HG03196 (cell line): ENCODE data around the gene DYRK1A.
A peak's percentile ranks its signal among the peaks of the same experiment; 100 is the strongest.
"Not testable (repeated sequence)": the region's sequence is repeated elsewhere in the genome, so short reads cannot be mapped to it uniquely, and the experiment has no call there.

ENCODE experiments used
- ATAC-seq: cut with Tn5 transposase; IDR thresholded peaks from one replicate; pipeline ENCODE4 v1.9.1; 2021; ENCODE audit not compliant: unreplicated experiment

The DYRK1A gene

DNA sequence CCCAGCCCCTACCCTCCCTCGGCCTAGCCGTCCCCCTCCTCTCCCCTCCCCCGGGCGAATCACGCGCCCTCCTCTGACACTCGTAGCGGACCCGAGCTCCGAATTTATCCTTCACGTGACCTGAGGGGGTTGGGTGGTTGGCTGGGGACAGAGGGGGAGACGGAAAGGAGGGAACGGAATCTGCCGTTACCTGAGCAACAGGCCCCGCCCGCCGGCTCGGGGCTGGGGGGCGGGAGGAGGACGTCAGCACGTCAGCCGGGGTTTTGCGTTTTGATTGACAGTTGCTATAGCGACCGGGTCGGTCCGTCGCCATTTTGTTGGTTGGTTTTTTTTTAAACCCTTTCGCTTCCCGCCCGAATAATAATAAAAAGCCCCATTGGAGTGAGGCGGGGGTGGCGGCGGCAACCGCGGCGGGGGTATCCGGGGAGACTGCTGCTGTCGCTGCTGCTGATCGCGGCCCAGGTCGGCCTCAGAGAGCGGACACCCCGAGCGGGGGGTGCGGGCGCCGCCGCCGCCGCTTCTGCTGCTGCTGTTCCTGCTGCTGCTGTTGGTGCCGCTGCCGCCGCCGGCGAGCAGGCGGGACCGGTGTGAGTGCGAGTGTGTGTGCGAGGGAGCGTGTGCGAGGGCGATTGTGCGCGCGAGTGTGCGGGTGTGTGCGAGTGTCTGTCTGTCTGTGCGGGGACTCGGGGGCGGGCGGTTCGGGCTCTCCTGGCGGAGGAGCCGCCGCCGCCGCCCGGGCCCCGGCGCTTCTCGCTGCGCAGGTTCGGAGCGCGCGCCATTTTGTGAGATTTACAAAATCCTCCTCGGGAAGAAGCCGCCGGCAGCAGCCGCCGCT, at the start of gene DYRK1A:
Gene DYRK1A (plus strand): TSS at position 292 of the 835 bp plus-strand sequence. CDS start 53,602 bp downstream, outside the sequence.
- ATAC-seq = peak; percentile 60

DNA sequence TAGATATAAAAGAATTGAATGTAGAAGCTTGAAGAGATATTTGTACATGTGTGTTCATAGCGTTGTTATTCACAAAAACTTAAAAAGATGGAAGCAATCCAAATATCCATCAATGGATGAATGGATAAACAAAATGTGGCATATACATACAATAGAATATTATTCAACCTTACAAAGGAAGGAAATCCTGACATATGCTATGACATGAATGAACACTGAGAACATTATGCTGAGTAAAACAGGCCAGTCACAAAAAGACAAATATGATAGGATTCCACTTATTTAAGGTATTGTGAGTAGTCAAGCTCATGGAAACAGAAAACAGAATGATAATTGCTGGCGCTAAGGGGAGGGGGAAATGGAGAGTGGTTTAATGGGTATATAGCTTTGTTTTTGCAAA, 47.0 kb upstream of the DYRK1A start:
- ATAC-seq = no peak

DNA sequence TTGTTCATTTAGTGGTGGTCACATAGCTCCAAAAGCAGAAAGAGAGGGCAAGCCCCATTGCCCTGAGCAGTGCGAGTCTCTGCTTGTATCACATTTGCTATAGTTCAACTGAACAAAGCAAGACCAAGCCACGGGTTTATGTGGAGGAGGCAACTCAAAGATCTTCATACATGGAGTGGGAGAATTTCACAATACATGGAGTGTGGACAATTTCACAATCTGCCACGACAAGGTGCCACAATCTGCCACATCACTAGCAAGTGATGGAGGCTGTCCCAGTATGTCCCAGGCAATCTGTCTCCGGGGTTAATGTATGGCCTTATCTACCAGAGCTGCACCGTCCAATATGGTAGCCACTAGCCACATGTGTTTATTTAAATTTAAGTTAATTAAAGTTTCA, 44.5 kb upstream of the DYRK1A start:
- no peak for ATAC-seq

DNA sequence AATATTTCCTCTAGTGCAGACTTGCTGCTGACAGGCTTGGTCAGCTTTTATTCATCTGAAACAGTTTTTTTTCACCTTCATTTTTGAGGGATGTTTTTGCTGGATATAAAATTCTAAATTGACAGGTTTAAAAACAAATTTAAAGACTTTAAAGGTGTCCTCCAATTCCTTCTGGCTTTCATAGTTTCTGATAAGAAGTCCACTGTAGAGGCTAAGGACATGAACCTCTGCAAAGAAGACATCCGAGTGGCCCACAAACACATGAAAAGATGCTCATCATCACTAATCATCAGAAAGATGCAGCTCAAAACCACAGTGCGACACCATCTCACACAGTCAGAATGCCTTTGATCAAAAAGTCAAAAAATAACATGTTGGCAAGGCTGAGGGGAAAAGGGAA, 42.0 kb upstream of the DYRK1A start:
- no peak for ATAC-seq

DNA sequence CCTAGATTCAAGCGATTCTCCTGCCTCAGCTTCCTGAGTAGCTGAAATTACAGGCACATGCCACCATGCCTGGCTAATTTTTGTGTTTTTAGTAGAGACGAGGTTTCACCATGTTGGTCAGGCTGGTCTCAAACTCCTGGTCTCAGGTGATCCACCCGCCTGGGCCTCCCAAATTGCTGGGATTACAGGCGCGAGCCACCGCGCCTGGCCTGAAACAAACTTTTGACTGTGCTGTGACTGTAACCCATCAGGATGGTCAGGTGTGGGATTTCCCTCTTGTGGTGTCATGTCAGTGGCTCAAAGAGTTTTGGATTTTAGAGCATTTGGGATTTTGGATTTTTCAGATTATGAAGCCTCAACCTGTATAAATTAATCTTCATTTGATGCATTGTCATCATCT, 38.4 kb upstream of the DYRK1A start:
- ATAC-seq = not testable (repeated sequence)

DNA sequence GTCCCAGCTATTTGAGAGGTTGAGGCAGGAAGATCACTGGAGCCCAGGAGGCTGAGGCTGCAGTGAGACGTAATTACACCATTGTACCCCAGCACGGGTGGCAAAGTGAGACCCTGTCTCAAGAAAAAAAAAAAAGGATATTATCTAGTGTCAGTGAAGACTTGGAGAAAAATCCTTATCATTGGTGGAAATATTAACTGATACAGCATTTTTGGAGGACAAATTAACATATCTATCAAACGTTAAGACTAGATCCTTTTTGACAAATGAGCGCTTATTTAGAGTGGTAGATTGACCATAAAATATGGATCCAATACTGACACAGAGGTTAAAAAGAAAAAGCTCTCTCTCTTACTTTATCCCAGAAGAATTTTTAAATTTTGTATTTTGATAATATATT, 35.2 kb upstream of the DYRK1A start:
- no peak for ATAC-seq

DNA sequence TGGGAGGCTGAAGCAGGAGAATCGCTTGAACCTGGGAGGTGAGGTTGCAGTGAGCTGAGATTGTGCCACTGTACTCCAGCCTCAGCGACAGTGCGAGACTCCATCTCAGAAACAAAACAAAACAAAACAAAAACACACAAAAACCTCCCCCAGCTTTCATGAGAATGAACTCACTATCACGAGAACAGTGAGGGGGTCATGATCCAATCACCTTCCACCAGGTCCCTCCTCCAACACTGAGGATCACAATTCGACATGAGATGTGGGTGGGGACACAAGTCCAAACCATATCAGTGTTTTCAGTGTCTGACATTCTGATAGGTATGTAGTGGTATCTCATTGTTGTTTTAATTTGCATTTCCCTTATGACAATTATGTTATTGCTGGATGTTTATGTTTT, 31.5 kb upstream of the DYRK1A start:
- no peak for ATAC-seq

DNA sequence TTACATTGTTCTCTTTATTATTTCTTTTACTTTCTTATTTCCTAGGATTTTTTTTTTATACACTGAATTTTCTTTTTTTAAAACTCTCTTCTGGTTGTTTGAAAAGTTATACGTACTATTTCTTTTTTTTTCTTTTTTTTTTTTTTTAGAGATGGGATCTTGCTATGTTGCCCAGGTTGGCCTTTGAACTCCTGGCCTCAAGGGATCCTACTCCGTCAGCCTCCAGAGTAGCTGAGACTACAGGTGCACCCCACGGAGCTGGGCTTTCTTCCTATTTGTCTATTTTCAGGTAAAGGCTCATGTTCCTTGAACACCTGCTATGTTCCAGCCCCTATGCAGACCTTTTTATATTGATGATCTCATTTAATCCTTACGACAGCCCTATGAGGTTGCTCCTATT, 29.4 kb upstream of the DYRK1A start:
- no peak for ATAC-seq

DNA sequence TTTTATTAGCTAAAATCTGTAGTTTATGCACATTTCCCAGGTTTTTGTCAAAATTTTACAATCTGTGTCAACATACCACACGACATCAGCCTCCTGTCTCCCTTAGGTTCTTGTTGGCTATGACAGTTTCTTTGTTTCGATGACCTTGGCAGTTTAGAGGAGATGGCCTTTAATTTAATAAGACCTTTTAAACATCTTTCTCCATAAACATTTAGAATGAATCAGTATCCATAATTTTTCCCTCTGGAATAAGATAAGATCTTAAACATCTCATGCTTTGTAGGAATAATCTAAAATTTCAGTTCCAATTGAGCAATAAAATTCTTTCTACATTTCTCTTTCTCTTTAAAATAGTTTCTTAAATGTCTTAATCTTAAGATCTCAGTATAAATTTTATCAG, 28.7 kb upstream of the DYRK1A start:
- ATAC-seq = no peak

DNA sequence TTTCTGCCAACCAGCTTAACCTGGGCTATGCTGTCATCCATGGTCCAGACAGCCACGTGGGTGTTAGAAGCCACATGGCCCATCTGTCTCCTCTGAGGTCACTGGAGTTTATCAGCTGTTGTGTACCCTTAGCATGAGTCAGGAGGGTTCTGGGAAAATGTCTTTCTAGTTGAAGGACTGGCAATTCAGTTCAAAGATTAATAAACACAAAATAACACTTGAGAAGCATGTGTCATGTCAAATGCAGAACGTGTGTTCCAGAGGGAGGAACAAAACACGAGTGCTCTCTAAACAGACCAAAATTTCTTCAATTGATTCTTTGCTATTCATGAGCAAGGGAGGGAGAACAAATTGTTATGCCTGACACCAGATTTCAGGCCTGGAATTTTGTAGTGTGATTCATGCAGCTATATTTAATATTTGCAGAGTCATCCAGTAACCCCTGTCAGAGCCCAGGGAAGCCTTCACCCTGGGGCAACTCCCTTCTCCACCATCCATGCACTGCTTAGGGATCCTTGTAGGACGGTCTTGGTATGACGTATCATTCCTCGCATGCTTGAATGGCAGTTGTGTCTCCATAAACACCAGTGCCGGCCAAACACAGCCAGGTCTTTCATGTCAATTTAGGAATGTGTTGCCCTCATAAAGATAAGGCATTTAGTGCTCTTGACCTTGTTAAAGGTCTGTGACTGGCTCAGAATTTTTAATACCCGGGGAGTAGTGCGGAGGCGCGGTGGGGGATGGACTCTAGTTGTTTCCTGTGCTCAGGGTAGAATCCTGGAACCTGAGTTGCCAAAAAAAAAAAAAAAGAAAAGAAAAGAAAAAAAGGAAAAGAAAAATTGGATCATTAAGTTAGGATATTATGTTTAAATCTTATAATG, 27.7 kb upstream of the DYRK1A start:
- no peak for ATAC-seq

DNA sequence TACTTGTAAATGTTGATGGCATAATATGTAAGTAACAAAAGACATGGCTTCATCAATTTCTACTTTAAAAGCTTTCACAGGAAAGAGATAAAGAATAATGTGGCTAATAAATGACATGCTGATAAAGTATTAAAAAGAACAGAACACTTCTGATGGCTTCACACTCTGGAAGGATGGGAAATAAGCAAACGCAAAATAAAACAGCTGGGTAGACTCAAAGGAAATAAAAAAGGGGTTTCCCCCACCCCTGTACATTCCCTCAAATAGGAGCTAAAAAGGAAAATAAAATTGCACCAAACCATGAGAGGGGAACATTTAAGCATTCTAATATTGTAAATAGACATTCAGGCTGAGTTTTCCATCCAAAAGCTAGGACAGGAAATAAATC, 27.0 kb upstream of the DYRK1A start:
- ATAC-seq = no peak

DNA sequence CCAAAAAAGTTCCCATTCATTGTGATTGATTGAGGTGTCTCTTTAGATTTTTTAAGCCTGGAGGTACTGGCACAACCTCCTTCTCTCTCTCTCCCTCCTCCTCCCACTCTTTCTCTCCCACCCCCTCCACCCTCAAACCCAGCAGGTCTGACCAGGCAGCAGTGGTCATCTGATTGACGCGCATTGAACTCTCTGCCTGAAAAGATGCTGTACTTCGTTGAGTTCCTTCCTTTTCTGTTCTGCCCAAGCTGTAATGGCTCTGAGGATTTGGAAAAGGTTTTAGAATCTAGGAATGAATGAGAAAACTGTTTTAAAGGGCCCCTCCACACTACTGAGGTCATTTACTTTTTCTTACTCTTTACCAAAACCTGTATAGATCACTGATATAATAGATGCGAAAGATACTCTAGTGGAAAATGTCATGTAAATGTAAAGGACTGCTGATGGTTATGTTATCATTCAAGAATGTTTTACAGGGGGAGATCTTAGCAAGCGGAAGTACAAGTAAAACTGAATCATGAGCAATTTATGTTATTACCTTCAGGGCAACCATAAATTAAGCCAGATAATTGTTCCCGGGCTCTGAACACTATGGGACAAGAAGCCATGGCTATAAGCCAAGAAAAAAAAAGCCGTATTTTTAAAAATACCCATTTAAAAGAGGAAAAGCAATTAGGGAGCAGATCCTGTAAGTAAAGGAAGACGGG, 25.2 kb upstream of the DYRK1A start:
- no peak for ATAC-seq

DNA sequence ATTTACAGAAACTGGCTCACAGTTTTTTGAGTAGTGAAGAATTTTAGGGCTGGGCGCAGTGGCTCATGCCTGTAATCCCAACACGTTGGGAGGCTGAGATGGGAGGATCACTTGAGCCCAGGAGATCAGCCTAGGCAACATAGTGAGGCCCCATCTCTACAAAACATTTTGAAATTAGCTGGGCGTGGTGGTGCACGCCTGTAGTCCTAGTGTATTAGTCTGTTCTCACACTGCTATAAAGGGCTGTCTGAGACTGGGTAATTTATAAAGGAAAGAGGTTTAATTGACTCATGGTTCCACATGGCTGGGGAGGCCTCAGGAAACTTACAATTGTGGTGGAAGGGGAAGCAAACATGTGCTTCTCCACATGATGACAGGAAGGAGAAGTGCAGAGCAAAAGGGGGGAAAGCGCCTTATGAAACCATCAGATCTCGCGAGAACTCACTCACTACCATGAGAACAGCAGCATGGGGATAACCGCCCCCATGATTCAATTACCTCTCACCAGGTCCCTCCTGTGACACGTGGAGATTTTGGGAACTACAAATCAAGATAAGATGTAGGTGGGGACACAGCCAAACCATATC, 24.4 kb upstream of the DYRK1A start:
- no peak for ATAC-seq

DNA sequence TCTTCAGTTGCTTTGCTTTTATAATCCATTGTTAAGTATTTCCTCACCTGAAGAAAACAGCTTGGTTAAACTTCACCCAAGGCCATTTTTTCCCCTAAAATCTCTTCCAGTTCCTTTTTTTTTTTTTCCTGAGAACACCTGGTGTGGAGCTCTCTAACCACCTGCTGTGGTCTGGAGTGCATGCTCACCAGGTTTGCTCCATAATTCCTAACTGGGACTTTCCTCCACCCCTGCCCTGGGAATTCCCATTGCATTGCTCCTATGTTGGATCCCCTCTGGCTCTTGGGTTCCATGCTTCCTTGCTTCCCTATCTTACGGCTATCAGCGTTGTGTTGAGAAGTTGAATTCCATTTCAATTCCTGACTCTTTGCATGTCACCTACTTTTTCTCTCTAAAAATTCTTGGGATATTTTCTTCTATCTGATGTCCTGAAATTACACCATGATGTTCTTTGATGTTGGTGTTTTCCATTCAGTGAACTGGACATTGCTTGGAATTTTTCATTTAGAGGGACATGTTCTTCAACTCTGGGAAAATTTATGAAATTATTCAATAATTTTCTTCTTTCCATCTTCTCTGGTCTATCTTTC, 19.6 kb upstream of the DYRK1A start:
- ATAC-seq = no peak

DNA sequence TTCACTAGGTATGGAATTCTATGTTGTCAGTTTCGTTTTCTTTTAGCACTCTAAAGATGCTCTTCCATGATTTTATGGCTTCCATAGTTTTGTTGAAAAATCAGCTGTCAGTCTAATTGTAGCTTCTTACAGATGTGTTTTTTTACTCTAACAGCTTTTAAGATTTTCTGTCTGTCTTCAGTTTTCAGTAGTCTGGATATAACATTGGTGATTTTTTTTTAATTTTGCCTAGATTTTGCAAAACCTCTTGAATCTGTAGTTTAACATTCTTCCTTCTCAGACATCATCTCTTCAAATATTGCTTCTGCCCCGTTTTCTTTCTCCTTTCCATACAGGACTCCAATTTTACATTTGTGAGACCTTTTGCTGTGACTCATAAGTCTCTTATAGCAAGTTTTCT, 17.9 kb upstream of the DYRK1A start:
- no peak for ATAC-seq

DNA sequence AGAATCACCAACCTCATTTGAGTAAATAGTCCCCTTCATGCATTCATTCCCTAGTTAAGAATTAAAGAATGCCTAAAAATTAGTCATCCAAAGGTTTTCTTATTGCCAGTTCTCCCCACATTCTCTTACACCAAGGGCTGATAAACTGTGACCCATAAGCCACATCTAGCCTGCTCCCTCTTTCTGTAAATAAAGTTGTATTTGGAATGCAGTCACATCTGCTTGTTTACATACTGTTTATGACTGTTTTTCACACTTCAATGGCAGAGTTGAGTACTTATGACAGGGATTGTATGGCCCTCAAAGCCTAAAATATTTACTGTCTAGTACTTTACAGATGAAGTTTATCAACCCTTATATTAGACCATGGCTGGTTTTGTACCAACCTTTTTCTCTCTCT, 16.1 kb upstream of the DYRK1A start:
- ATAC-seq = no peak

DNA sequence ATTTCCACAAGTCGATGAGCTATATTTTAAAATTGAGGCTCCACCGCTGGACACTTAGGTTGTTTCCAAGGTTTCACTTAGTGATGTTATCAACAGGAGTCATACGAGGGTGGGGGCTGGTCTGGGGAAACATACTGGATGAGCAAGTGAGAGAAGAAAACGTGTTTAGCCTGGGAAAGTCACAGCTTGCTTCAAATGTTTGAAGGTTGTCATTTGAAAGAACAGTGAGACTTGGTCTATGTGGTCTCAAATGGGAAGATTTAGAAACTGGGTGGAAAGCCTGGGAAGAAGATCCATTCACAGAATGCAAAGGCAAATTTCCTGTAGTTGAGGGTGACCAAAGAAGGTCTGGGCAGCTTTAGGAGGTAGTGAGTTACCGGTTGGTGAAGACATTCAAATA, 9.9 kb upstream of the DYRK1A start:
- ATAC-seq = no peak

DNA sequence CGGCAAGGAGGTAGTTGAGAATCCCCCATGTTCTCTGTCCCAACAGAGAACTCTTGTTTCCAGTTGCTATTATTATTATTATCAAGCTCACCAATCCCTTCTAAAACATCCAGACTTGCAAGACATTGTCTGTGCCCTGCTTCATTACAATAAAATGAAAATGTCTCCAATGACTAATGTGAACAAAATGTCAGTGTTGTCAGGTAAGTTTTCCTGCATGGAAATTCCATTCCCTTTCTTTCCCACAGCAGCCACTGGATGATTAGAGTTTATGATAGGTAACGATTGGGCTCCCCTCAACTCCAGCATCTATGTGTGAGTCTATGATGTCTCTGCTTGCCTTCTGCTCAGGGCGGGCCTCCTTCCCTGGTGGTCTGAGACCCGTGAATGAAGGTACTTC, 8.9 kb upstream of the DYRK1A start:
- ATAC-seq = no peak

DNA sequence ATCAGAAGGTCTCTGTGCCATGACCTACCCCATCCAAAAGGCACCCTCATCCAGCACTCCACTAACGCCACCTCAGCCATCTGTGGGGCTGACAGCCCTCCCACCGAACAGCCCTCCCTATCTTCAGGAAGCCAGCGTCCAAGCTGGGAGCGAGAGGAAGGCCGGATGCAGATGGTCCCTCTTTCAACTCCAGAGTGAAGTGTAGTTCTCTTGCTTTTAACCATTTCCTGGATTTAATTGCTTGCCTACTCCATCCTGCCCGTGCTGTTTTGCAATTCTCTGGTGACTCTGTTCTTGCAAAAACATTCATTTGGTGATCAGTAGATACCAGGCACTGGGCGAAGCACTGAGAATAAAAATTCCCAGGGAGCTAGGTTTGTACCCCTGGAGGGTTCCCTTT, 8.2 kb upstream of the DYRK1A start:
- no peak for ATAC-seq

DNA sequence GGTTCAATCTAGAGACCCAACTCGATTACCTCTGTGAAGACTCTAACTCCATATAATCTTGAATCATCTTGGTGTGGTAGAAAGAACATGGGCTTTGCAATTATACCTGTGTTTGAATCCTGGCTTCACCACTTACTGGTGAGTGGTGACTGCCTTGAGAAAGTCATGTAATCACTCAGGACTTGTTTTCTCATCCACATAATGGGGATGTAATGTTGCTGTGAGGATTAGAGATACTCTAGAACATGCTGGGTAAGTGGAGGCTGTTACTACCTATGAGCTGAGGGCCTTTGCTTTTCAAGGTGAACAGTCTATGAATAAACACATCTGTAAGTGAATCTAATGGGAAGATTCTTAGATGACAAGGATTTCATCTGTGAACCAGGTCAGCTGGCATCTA, 2.6 kb upstream of the DYRK1A start:
- no peak for ATAC-seq

DNA sequence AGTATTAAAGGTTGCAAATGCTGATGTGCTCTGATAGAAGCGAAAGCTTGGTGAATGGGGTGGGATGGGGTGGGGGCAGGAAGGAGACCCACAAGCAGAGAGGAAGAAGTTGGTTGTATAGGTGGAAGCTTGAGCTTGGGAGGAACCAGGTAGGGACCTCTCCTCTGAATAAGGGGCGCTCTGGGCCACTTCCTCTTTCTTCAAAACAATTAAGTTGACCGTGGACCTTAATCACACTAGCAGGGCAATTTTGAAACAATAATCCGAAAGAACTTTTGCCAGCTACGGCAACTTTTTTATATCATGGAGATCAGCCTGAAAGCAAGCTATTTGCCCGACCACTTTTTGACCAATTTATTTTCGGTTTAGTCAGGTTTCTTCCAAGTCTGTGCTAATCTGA, 1.9 kb upstream of the DYRK1A start:
- ATAC-seq = no peak
